IPS-15b (cell line): ENCODE measurements around the gene HCN3.

ENCODE experiments used
- H3K27me3 ChIP-seq: one replicate; pipeline ENCODE4 v1.6.1; 2013; ENCODE audit warnings: low read length; ENCODE audit not compliant: control insufficient read depth, insufficient read depth
- H3K36me3 ChIP-seq: one replicate; pipeline ENCODE4 v1.6.1; 2013; ENCODE audit warnings: low read length; ENCODE audit not compliant: control insufficient read depth, insufficient read depth
- H3K4me1 ChIP-seq: one replicate; pipeline ENCODE4 v1.6.1; 2013; ENCODE audit warnings: mild to moderate bottlenecking, low read length; ENCODE audit not compliant: control insufficient read depth, insufficient read depth
- H3K4me3 ChIP-seq: one replicate; pipeline ENCODE4 v1.5.1; 2013; ENCODE audit warnings: low read depth, low read length
- H3K9ac ChIP-seq: one replicate; pipeline ENCODE4 v1.6.1; 2013; ENCODE audit warnings: low read depth, mild to moderate bottlenecking, low read length
- H3K9me3 ChIP-seq: one replicate; pipeline ENCODE4 v1.6.1; 2013; ENCODE audit warnings: mild to moderate bottlenecking, low read length; ENCODE audit not compliant: control insufficient read depth, insufficient read depth

HCN3 gene

DNA sequence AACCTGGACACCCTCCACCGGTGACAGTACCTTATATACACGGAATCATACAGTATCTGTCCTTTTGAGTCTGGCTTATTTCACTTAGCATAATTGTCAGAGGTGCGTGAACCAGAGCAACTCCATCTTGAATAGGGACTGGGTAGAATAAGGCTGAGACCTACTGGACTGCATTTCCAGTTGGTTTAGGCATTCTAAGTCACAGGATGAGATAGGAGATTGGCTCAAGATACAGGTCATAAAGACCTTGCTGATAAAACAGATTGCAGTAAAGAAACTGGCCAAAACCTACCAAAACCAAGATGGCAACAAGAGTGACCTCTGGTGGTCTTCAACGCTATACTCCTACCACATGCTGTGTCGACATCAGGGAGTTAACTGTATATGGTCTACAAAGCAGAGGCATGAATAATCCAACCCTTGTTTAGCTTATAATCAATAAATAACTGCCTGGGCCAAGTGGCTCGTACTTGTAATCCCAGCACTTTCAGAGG lies 30.0 kb downstream of the HCN3 start:
- H3K9me3 ChIP-seq = no peaks in the 10 kb centered on the region
- peaks cover 7% of the 10 kb centered on the region for H3K36me3 ChIP-seq
- no peak overlapping the region for H3K9ac ChIP-seq
- H3K4me3 ChIP-seq = no peak overlapping the region
- H3K27me3 ChIP-seq = peaks cover 2% of the 10 kb centered on the region
- H3K4me1 ChIP-seq = no peaks in the 10 kb centered on the region

DNA sequence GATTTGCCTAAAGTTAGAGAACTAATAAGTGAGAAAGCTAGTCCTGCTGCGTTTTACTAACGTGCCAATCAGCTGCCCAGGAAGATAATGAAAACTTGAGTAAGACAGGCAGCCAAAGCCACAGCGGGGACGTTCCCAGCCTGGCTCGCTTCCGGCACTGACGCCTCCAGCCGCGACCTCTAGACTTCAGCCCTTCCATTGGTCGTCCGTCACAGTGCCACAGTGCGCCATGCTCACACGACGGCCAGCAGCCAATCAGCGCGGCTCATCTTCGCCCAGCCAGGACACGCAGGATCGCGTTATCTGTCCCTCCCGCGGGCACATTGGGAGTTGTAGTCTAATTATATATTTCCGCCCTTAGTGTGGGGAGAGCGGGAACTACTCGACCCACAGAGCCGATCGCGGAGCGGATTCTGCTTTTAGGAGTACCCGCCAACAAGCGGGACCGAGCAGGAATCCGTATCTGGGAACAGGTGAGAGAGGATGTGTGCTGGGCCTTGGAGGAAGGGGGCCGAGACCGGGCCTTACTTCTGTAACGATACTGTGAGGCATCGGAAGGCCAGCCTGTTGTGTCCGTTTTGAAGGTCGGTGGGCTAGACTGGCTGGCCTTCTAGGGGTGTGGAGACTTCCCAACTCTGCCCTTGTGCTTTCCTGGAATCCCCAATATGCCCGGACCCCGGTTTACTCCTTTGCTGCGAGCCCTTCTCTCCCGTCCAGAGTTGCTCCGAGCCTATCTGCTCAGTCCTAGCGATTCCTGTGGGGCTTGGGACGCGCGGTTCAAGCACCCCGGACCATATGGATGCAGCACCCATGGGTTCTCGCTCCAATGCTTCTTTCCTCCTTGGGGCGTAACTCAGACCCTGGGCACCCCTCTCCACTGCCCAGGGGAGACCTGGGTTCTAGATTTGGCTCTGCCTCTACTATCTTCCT lies 31.5 kb downstream of the HCN3 start, which contains the start of gene FDPS:
Gene FDPS, plus strand, starts transcription at position 374 of the 930 bp plus-strand sequence. CDS start 924 bp downstream, outside the sequence.
- peaks cover 2% of the 10 kb centered on the region for H3K27me3 ChIP-seq
- no peaks in the 10 kb centered on the region for H3K9me3 ChIP-seq
- H3K4me1 ChIP-seq = no peaks in the 10 kb centered on the region
- H3K36me3 ChIP-seq = peaks cover 7% of the 10 kb centered on the region
- H3K4me3 ChIP-seq = peak within 1 kb of the TSS; percentile 99
- H3K9ac ChIP-seq = peak within 1 kb of the TSS; percentile 97

DNA sequence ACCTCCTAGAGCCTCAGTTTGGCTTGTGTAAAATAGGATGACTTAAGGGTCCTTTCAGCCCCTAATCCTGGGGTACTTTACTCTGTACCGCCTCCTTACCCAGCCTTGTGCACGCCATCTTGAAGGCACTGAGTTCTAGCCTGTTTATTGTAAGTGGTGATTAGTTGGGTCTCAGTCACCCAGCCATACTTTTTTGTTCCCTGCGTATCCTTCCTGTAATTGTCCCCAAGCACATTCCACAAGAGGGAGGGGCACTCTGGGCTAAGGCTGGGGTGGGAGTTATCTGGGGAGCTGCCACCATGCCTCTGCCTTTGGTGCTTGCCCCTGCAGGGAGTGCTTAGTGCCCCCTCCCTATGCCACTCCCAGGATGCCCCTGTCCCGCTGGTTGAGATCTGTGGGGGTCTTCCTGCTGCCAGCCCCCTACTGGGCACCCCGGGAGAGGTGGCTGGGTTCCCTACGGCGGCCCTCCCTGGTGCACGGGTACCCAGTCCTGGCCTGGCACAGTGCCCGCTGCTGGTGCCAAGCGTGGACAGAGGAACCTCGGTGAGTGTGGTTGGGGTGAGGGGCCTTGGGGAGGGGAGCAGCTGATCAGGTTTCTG lies 32.3 kb downstream of the HCN3 start:
- Histone ChIP-seq H3K4me3 (peak overlapping the region; percentile 99), H3K36me3 (peaks cover 7% of the 10 kb centered on the region), H3K9me3 (no peaks in the 10 kb centered on the region), H3K4me1 (no peaks in the 10 kb centered on the region), H3K9ac (peak overlapping the region; percentile 97), H3K27me3 (peaks cover 2% of the 10 kb centered on the region)

DNA sequence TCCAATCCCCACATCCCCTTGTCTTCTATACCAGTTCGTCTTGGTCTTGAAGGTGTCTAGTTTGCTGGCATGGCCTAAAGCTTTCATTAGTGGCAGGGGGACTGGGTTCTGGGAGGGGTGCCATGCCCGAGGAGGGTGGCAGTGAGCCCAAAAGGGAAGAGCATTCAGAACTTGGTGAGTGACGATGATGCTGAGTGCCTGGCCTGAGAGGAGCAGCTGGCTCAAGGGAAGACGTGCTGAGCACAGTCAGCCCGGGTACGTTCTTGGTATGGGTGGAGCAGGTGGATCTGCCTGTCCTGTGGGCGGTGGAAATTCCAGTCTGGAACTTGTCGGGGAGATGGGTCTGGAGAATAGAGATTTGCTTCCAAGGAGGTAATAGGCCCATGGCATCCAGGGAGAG lies 36.0 kb downstream of the HCN3 start:
- H3K9ac ChIP-seq = no peak overlapping the region
- no peaks in the 10 kb centered on the region for H3K4me1 ChIP-seq
- no peaks in the 10 kb centered on the region for H3K27me3 ChIP-seq
- H3K4me3 ChIP-seq = no peak overlapping the region
- no peaks in the 10 kb centered on the region for H3K9me3 ChIP-seq
- peaks cover 16% of the 10 kb centered on the region for H3K36me3 ChIP-seq

DNA sequence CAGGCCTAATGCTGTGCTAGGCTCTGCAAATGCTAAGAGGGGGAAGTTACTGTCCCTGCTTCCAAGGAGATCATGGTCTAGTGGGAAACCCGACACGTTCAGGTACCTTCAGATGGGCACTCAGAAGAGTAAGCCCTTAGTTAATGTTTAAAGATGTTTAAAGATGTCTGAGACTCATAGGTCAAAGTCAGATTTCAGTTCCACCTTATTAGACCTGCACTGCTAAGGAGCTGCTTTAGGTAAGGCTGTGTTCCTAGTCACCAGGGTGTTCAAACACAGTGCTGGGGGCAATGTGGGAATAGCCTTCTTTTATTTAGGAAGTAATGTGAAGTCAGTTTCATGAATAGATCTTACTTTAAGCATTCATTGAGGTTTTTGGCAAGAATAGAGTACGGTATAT lies 39.7 kb downstream of the HCN3 start:
- H3K9ac ChIP-seq = no peak overlapping the region
- H3K4me3 ChIP-seq = no peak overlapping the region
- H3K27me3 ChIP-seq = peaks cover 7% of the 10 kb centered on the region
- H3K4me1 ChIP-seq = peaks cover 9% of the 10 kb centered on the region
- H3K36me3 ChIP-seq = peaks cover 9% of the 10 kb centered on the region
- no peaks in the 10 kb centered on the region for H3K9me3 ChIP-seq

DNA sequence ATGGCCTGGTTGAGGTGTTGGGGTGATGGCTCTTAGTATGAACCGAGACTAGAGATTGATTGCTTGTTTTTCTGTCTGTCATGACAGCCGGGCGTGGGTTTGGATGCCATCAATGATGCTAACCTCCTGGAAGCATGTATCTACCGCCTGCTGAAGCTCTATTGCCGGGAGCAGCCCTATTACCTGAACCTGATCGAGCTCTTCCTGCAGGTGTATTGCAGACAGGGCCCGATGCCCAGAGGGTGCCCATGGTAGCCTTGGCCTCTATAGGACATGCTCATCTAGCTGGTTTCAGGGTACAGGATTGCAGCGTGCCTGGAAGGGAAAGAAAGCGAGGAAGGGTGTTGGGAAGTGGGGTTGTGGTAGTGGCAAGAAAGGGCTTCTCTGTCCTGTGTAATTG lies 40.8 kb downstream of the HCN3 start:
- no peak overlapping the region for H3K4me3 ChIP-seq
- peaks cover 12% of the 10 kb centered on the region for H3K27me3 ChIP-seq
- peaks cover 14% of the 10 kb centered on the region for H3K4me1 ChIP-seq
- H3K9me3 ChIP-seq = no peaks in the 10 kb centered on the region
- peaks cover 9% of the 10 kb centered on the region for H3K36me3 ChIP-seq
- no peak overlapping the region for H3K9ac ChIP-seq

DNA sequence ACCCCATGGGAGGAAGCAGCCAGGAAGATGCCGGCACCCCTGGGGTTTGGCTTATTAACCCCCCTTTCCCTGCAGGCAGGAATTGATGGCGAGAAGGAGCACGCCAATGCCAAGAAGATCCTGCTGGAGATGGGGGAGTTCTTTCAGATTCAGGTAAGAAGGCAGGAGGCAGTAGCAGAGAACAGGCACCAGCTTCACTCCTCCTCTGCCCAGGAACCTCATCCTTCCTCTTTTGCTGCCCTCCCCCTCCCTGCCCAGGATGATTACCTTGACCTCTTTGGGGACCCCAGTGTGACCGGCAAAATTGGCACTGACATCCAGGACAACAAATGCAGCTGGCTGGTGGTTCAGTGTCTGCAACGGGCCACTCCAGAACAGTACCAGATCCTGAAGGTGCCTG lies 42.3 kb downstream of the HCN3 start:
- no peak overlapping the region for H3K9ac ChIP-seq
- no peaks in the 10 kb centered on the region for H3K9me3 ChIP-seq
- peaks cover 9% of the 10 kb centered on the region for H3K36me3 ChIP-seq
- no peak overlapping the region for H3K4me3 ChIP-seq
- H3K4me1 ChIP-seq = peaks cover 14% of the 10 kb centered on the region
- H3K27me3 ChIP-seq = peaks cover 12% of the 10 kb centered on the region

DNA sequence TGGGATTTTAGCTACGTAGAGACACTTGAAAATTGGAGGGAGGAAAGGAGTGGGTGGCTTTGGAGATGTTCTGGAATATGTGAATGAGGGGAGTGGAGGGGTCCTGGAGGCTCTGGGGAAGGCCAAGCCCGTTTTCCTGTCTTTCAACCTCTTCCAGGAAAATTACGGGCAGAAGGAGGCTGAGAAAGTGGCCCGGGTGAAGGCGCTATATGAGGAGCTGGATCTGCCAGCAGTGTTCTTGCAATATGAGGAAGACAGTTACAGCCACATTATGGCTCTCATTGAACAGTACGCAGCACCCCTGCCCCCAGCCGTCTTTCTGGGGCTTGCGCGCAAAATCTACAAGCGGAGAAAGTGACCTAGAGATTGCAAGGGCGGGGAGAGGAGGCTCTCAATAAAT lies 43.0 kb downstream of the HCN3 start:
- peaks cover 4% of the 10 kb centered on the region for H3K36me3 ChIP-seq
- peak overlapping the region; percentile 97 for H3K4me3 ChIP-seq
- peak overlapping the region; percentile 8 for H3K9ac ChIP-seq
- H3K27me3 ChIP-seq = peaks cover 12% of the 10 kb centered on the region
- H3K9me3 ChIP-seq = no peaks in the 10 kb centered on the region
- peaks cover 14% of the 10 kb centered on the region for H3K4me1 ChIP-seq

DNA sequence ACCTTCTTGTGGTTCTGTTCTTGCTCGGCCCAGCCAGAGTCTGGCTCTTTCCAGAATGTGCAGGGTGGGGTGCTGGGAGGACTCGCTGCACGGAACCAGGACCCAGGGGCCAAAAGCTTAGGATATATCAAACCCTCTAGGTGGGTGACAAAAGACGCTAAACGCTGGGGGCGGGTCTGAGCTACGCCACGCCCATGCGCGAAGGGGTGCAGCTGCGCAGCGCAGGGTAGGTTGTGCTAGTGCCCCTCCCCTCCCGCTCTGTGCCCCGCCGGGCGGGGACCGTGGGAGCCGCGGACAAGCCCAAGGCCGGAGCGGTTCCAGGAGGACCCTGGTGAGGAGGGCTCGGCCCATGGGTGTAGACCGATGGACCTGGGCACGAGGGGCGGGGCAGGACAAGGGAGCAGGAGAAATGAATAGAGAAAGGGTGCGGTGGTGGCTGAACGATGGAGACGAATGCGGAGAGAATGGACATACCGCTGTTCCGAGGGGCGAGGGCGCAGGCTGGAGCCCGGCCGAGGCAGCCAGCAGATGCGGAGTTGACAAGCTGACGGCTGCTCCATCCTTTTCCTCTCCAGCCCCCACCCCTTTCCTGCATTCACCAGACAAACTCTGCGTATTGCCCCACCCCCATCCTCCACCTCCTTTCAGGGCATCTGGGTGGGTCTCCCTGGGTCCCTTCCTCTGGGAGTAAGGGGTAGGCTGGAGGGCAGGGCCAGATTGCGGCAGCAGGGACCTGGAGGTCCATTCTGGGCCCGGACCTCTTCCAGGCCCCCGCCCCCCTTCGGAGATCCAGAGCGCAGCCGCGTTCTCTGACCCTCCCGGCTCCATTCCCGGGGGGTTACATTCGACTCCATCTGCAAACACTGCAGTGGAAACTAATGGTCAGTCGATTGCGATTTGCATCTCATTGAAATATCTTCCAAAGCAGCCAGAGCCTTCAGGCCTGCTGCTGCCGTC lies 43.7 kb downstream of the HCN3 start, which contains the start of gene RUSC1:
Gene RUSC1, plus strand, starts transcription at position 234 of the 957 bp plus-strand sequence. CDS start 880 bp downstream, outside the sequence.
- H3K36me3 ChIP-seq = peaks cover 4% of the 10 kb centered on the region
- H3K4me1 ChIP-seq = peaks cover 16% of the 10 kb centered on the region
- H3K4me3 ChIP-seq = peak within 1 kb of the TSS; percentile 97
- peaks cover 12% of the 10 kb centered on the region for H3K27me3 ChIP-seq
- peak within 1 kb of the TSS; percentile 8 for H3K9ac ChIP-seq
- no peaks in the 10 kb centered on the region for H3K9me3 ChIP-seq

DNA sequence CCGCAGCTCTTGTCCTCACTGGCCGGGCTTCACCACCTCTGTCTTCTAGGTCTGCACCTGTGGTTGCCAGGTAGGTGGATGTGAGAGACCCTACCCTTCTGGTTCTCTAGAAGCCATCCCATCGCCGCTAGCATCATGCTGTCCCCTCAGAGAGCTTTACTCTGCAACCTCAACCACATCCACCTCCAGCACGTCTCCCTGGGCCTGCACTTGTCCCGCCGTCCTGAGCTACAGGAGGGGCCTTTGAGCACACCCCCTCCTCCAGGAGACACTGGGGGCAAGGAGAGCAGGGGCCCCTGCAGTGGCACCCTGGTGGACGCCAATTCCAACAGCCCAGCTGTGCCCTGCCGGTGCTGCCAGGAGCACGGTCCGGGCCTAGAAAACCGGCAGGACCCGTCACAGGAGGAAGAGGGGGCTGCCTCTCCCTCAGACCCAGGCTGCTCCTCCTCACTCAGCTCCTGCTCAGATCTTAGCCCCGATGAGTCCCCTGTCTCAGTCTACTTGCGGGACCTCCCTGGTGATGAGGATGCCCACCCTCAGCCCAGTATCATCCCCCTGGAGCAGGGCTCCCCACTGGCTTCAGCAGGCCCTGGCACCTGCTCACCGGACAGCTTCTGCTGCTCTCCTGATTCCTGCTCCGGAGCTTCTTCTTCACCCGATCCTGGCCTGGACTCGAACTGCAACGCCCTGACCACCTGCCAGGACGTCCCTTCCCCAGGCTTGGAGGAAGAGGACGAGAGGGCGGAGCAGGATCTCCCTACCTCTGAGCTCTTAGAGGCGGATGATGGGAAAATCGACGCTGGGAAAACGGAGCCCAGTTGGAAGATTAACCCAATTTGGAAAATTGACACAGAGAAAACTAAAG lies 44.6 kb downstream of the HCN3 start:
- peaks cover 12% of the 10 kb centered on the region for H3K27me3 ChIP-seq
- H3K4me3 ChIP-seq = peak overlapping the region; percentile 97
- peaks cover 16% of the 10 kb centered on the region for H3K4me1 ChIP-seq
- peaks cover 10% of the 10 kb centered on the region for H3K36me3 ChIP-seq
- no peaks in the 10 kb centered on the region for H3K9me3 ChIP-seq
- no peak overlapping the region for H3K9ac ChIP-seq
